Thoracic aorta (tissue), 2 donors: Measurements from ENCODE around the gene UVRAG. TPM values are rescaled to one million over a fixed set of nuclear protein-coding genes. Genes with fewer than 3 reads are reported as not detected.

Source experiments
- ATAC-seq: fragments of 150-250 bp; one replicate; pipeline ENCODE4 v1.8.0; 2017; ENCODE audit warnings: low read depth; ENCODE audit not compliant: insufficient number of reproducible peaks, low FRiP score
- DNase-seq: peaks from one replicate; pipeline ENCODE4 v3.0.0-alpha.2; 2020; ENCODE audit warnings: low spot score
- H3K27ac ChIP-seq, 2 donors: fragments of 200-600 bp; sonication (generic); 1 replicate in 1 of 2; 2 replicates in 1 of 2; pipeline ENCODE4 v1.5.1; 2016; ENCODE audit warnings: mild to moderate bottlenecking in 2 of 2, moderate library complexity in 2 of 2
- H3K27me3 ChIP-seq: fragments of 200-600 bp; sonication (generic); replicated peaks from 2 replicates; pipeline ENCODE4 v1.6.0; 2016; ENCODE audit warnings: mild to moderate bottlenecking; ENCODE audit not compliant: insufficient read depth
- H3K36me3 ChIP-seq: fragments of 200-600 bp; sonication (generic); one replicate; pipeline ENCODE4 v1.5.1; 2016
- H3K4me1 ChIP-seq, 2 donors: fragments of 200-600 bp; sonication (generic); 1 replicate in 1 of 2; 2 replicates in 1 of 2; pipeline versions ENCODE4 v1.5.1 to v1.6.0; 2016; ENCODE audit warnings: low read depth in 2 of 2, mild to moderate bottlenecking in 1 of 2; ENCODE audit not compliant: control insufficient read depth in 1 of 2
- H3K4me3 ChIP-seq: fragments of 200-600 bp; sonication (generic); 2 replicates; pipeline ENCODE4 v1.5.1; 2016; ENCODE audit warnings: mild to moderate bottlenecking
- H3K9me3 ChIP-seq: fragments of 200-600 bp; sonication (generic); 2 replicates; pipeline ENCODE4 v1.5.1; 2016
- total RNA-seq, 2 donors: library from RNA; depleted of rRNA; stranded (reverse); fragments of >200 nt; gene quantifications; one replicate each; pipeline versions ENCODE4 v1.1.0 to v1.2.3, GENCODE V29; 2016
- TF ChIP-seq, protein P1 (sequence below): fragments of 200-600 bp; sonication (generic); IDR thresholded peaks from one replicate; pipeline ENCODE4 v1.5.1; 2019; ENCODE audit warnings: antibody characterized with exemption

UVRAG gene
- total RNA-seq, 2 donors from 2014 or later: 20.4 to 27.7 TPM

DNA sequence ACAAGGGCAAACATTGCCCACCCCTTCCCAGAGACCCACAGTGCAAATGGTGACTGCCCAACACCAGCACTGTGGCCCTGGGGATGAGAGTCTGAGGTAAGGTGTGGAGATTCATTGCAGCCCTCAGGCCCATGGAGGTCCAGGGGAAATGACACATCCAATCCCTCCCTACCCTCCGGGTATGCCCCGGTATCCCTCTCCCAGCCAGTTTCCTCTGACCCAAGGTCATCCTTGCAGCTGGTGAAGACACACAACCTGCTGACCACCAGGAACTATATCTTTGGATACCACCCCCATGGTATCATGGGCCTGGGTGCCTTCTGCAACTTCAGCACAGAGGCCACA is 18.9 kb upstream of the UVRAG start:
- DNase-seq: no peak
- no peak overlapping the region for H3K27ac ChIP-seq
- H3K9me3 ChIP-seq: no peaks in the 10 kb centered on the region
- no peak overlapping the region for H3K4me3 ChIP-seq
- H3K36me3 ChIP-seq: no peaks in the 10 kb centered on the region
- H3K4me1 ChIP-seq: no peaks in the 10 kb centered on the region
- no peak for ATAC-seq
- TF ChIP-seq, protein P1, sequence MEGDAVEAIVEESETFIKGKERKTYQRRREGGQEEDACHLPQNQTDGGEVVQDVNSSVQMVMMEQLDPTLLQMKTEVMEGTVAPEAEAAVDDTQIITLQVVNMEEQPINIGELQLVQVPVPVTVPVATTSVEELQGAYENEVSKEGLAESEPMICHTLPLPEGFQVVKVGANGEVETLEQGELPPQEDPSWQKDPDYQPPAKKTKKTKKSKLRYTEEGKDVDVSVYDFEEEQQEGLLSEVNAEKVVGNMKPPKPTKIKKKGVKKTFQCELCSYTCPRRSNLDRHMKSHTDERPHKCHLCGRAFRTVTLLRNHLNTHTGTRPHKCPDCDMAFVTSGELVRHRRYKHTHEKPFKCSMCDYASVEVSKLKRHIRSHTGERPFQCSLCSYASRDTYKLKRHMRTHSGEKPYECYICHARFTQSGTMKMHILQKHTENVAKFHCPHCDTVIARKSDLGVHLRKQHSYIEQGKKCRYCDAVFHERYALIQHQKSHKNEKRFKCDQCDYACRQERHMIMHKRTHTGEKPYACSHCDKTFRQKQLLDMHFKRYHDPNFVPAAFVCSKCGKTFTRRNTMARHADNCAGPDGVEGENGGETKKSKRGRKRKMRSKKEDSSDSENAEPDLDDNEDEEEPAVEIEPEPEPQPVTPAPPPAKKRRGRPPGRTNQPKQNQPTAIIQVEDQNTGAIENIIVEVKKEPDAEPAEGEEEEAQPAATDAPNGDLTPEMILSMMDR: no peak
- no peaks in the 10 kb centered on the region for H3K27me3 ChIP-seq

DNA sequence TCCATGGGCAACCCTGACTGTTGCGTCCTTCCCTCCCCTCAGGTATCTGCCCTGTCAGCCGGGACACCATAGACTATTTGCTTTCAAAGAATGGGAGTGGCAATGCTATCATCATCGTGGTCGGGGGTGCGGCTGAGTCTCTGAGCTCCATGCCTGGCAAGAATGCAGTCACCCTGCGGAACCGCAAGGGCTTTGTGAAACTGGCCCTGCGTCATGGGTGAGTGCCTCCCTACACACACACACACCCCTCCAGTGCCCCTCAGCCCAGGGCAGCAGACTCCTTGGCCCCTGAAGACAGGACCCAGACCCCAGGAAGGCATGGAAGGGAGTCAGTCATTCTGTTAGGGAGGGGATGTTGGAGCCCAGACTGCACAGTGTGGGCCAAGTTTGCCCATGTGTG is 17.9 kb upstream of the UVRAG start:
- H3K27ac ChIP-seq: no peak overlapping the region
- no peaks in the 10 kb centered on the region for H3K9me3 ChIP-seq
- no peaks in the 10 kb centered on the region for H3K4me1 ChIP-seq
- DNase-seq (no peak), ATAC-seq (no peak)
- no peaks in the 10 kb centered on the region for H3K27me3 ChIP-seq
- H3K36me3 ChIP-seq: no peaks in the 10 kb centered on the region
- H3K4me3 ChIP-seq: no peak overlapping the region
- TF ChIP-seq, protein P1: no peak

DNA sequence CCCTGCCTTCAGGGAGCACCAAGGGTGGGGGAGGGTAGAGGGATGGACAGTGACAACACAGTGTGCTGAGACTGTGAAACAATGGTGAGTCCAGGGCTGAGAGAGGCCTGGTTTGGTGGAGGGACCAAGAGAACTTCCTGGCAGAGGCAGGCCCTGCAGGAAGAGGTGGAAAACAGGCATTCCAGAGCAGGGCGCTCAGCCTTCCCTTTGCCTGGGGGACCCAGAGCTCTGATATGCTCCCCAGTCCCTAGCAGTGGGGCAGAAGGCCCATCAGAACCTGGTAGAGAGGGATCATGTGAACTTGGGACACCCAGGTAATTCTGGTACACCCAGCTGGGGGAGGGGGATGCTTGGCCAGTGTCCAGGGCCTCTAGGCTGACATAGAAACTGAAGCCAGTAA is 17.2 kb upstream of the UVRAG start:
- ATAC-seq (no peak), DNase-seq (no peak)
- H3K27me3 ChIP-seq: no peaks in the 10 kb centered on the region
- no peaks in the 10 kb centered on the region for H3K4me1 ChIP-seq
- TF ChIP-seq, protein P1: no peak
- H3K9me3 ChIP-seq: no peaks in the 10 kb centered on the region
- no peak overlapping the region for H3K27ac ChIP-seq
- no peaks in the 10 kb centered on the region for H3K36me3 ChIP-seq
- no peak overlapping the region for H3K4me3 ChIP-seq

DNA sequence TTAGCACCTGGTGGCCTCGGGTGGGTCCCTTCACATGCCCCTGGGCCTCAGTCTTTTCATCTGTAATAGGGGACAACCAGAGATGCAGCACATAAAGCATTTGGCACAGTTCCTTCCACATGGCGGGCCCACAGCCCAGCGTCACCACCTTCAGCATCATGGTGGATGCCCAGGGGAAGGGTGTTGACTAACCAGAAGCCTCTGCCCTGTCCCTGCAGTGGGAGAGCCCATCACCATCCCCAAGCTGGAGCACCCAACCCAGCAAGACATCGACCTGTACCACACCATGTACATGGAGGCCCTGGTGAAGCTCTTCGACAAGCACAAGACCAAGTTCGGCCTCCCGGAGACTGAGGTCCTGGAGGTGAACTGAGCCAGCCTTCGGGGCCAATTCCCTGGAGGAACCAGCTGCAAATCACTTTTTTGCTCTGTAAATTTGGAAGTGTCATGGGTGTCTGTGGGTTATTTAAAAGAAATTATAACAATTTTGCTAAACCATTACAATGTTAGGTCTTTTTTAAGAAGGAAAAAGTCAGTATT is 14.8 kb upstream of the UVRAG start:
- no peak overlapping the region for H3K4me3 ChIP-seq
- ATAC-seq (no peak), DNase-seq (no peak)
- H3K4me1 ChIP-seq: no peaks in the 10 kb centered on the region
- TF ChIP-seq, protein P1: no peak
- no peaks in the 10 kb centered on the region for H3K27me3 ChIP-seq
- H3K36me3 ChIP-seq: no peaks in the 10 kb centered on the region
- H3K9me3 ChIP-seq: no peaks in the 10 kb centered on the region
- H3K27ac ChIP-seq: no peak overlapping the region

DNA sequence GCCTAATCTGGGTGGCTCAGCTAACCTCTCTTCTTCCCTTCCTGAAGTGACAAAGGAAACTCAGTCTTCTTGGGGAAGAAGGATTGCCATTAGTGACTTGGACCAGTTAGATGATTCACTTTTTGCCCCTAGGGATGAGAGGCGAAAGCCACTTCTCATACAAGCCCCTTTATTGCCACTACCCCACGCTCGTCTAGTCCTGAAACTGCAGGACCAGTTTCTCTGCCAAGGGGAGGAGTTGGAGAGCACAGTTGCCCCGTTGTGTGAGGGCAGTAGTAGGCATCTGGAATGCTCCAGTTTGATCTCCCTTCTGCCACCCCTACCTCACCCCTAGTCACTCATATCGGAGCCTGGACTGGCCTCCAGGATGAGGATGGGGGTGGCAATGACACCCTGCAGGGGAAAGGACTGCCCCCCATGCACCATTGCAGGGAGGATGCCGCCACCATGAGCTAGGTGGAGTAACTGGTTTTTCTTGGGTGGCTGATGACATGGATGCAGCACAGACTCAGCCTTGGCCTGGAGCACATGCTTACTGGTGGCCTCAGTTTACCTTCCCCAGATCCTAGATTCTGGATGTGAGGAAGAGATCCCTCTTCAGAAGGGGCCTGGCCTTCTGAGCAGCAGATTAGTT is 14.2 kb upstream of the UVRAG start:
- Histone ChIP-seq H3K9me3 (no peaks in the 10 kb centered on the region), H3K4me3 (no peak overlapping the region), H3K27me3 (no peaks in the 10 kb centered on the region), H3K36me3 (no peaks in the 10 kb centered on the region), H3K27ac (no peak overlapping the region), H3K4me1 (no peaks in the 10 kb centered on the region)
- no peak for DNase-seq
- ATAC-seq: no peak
- TF ChIP-seq, protein P1: no peak
